GM12878 (cell line): Measurements from ENCODE around the gene MAGI2.

Experiments
- CTCF ChIP-seq, 3 experiments: IDR thresholded peaks in 2 of 3; conservative IDR thresholded peaks in 1 of 3; 2 replicates each; pipeline ENCODE4 v1.5.1; 2011; ENCODE audit warnings: low read depth in 3 of 3, low read length in 3 of 3, mild to moderate bottlenecking in 3 of 3, control low read depth in 2 of 3, moderate library complexity in 2 of 3, inconsistent platforms in 1 of 3, mixed read lengths in 1 of 3; ENCODE audit not compliant: control insufficient read depth in 2 of 3, insufficient read depth in 1 of 3; ENCODE audit errors: extremely low read depth in 1 of 3
- MEF2A ChIP-seq: IDR thresholded peaks from 2 replicates; pipeline ENCODE4 v1.6.1; 2011; ENCODE audit warnings: low read depth, mild to moderate bottlenecking, low read length, moderate library complexity; ENCODE audit not compliant: insufficient read depth

- TF ChIP-seq CTCF (IDR thresholded peaks at IDR 0.05 in 2 of 3, conservative IDR thresholded peaks at IDR 0.05 in 1 of 3; ENCODE audit: control insufficient read depth in 2 of 3, extremely low read depth in 1 of 3, insufficient read depth in 1 of 3, low read depth in 3 of 3, low read length in 3 of 3) (no peak), MEF2A (no peak)
Measured at GRCh38 chr7:78417180-78417853, 1036.2 kb downstream of the MAGI2 start.
